Breast epithelium (tissue), 4 donors: ENCODE data around the gene CPA4. TPM values are rescaled to one million over a fixed set of nuclear protein-coding genes. Genes with fewer than 3 reads are reported as not detected.

Experiments used
- DNase-seq, 2 donors: peaks; one replicate each; pipeline ENCODE4 v3.0.0-alpha.2; 2019; ENCODE audit warnings: low spot score in 2 of 2
- H3K27ac ChIP-seq, 2 donors: fragments of 200-600 bp; sonication (generic) in 1 of 2; one replicate each; pipeline ENCODE4 v1.5.1; 2016 to 2019; ENCODE audit warnings: mild to moderate bottlenecking in 1 of 2
- H3K27me3 ChIP-seq, 2 donors: fragments of 200-600 bp; sonication (generic) in 1 of 2; one replicate each; pipeline versions ENCODE4 v1.5.1 to v1.6.0; 2017 to 2019; ENCODE audit warnings: control low read depth in 1 of 2, mild to moderate bottlenecking in 1 of 2
- H3K36me3 ChIP-seq: fragments of 200-600 bp; one replicate; pipeline ENCODE4 v1.5.1; 2019
- H3K4me1 ChIP-seq, 2 donors: fragments of 200-600 bp; sonication (generic); one replicate each; pipeline ENCODE4 v1.5.1; 2016 to 2019; ENCODE audit warnings: control low read depth in 1 of 2
- H3K4me3 ChIP-seq, 3 donors: fragments of 200-600 bp; sonication (generic); 1 replicate in 2 of 3; 2 replicates in 1 of 3; pipeline ENCODE4 v1.5.1; 2016 to 2019; ENCODE audit warnings: mild to moderate bottlenecking in 3 of 3, moderate library complexity in 2 of 3
- H3K9me3 ChIP-seq, 2 donors: fragments of 200-600 bp; sonication (generic) in 1 of 2; one replicate each; pipeline ENCODE4 v1.5.1; 2016 to 2019; ENCODE audit warnings: control low read depth in 1 of 2
- POLR2A ChIP-seq: fragments of 450-650 bp; IDR thresholded peaks from one replicate; pipeline ENCODE4 v1.6.1; 2016; ENCODE audit warnings: antibody characterized with exemption, mild to moderate bottlenecking, moderate library complexity
- POLR2AphosphoS5 ChIP-seq, 3 donors: sonication (generic); formaldehyde crosslinking; IDR thresholded peaks; one replicate each; pipeline ENCODE4 v1.6.1; 2017; ENCODE audit warnings: antibody characterized with exemption in 3 of 3
- intact Hi-C: fragments of 100-400 bp; cut with DNase I; formaldehyde crosslinking; loops from one replicate; pipeline ENCODE4 v1.15.1; 2023; ENCODE audit warnings: low total_unique reads
- total RNA-seq, 3 donors: library from RNA; depleted of rRNA; stranded (reverse); fragments of >200 nt; gene quantifications; one replicate each; pipeline ENCODE4 v1.1.0, GENCODE V29; 2016
- TF ChIP-seq, protein P1 (sequence below), 3 donors: fragments of 450-650 bp; IDR thresholded peaks; one replicate each; pipeline ENCODE4 v1.5.1; 2016 to 2017; ENCODE audit warnings: antibody characterized with exemption in 3 of 3, mild to moderate bottlenecking in 3 of 3, moderate library complexity in 3 of 3

Gene CPA4
- total RNA-seq, 3 donors from 2014 or later = 0.98 to 2.0 TPM; not detected in 1

DNA sequence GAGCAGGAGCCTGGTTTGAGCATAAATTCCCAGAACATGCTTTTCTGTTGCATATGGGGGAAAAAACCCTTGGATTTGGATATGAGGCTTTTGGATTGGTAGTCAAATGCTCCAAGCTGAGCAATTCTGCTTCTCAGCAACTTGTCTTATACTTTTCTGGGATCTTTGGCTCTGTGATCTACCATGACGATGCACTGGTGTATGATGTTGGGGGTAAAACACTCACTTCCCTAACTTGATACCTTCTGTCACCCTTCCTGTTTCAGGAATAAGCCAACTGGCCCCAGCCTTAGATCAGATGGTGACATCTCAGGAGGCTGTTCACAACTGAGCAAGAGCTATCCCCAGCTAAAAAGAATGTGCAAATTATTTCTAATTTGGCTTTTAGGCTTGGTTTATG, 13.1 kb upstream of the CPA4 start:
- H3K27me3 ChIP-seq = no peaks in the 10 kb centered on the region
- no peak for DNase-seq
- no peak for TF ChIP-seq POLR2AphosphoS5 (IDR thresholded peaks at IDR 0.05)
- TF ChIP-seq, protein P1, sequence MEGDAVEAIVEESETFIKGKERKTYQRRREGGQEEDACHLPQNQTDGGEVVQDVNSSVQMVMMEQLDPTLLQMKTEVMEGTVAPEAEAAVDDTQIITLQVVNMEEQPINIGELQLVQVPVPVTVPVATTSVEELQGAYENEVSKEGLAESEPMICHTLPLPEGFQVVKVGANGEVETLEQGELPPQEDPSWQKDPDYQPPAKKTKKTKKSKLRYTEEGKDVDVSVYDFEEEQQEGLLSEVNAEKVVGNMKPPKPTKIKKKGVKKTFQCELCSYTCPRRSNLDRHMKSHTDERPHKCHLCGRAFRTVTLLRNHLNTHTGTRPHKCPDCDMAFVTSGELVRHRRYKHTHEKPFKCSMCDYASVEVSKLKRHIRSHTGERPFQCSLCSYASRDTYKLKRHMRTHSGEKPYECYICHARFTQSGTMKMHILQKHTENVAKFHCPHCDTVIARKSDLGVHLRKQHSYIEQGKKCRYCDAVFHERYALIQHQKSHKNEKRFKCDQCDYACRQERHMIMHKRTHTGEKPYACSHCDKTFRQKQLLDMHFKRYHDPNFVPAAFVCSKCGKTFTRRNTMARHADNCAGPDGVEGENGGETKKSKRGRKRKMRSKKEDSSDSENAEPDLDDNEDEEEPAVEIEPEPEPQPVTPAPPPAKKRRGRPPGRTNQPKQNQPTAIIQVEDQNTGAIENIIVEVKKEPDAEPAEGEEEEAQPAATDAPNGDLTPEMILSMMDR (IDR thresholded peaks at IDR 0.05) = no peak
- no peaks in the 10 kb centered on the region for H3K9me3 ChIP-seq
- intact Hi-C loops = no loop called here
- H3K36me3 ChIP-seq = no peaks in the 10 kb centered on the region
- H3K4me3 ChIP-seq = no peak overlapping the region
- H3K27ac ChIP-seq = no peak overlapping the region
- no peaks in the 10 kb centered on the region for H3K4me1 ChIP-seq

DNA sequence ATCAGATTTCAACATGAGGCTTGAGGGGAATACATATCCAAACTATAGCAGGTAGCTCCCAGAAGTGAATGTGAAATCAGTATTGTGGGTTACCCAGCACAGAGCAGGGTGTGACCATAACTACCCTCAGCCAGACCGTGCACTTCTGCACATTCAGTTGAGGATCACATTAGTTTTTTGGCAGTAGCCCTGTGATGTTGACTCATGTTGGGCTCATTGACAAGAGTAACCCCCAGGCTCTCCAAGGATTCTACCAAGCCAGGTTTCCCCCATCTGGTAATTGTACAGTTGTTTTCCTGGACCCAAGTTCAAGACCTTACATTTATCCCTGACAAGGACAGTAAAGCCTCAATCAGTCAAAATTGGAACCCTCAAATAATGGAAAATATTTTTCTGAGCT, 11.7 kb upstream of the CPA4 start:
- no peaks in the 10 kb centered on the region for H3K27me3 ChIP-seq
- H3K4me1 ChIP-seq = no peaks in the 10 kb centered on the region
- intact Hi-C loops = no loop called here
- TF ChIP-seq, protein P1 (IDR thresholded peaks at IDR 0.05) = no peak
- no peak for TF ChIP-seq POLR2AphosphoS5 (IDR thresholded peaks at IDR 0.05)
- no peak for TF ChIP-seq POLR2A
- DNase-seq = no peak
- no peak overlapping the region for H3K27ac ChIP-seq
- no peaks in the 10 kb centered on the region for H3K36me3 ChIP-seq
- no peaks in the 10 kb centered on the region for H3K9me3 ChIP-seq
- no peak overlapping the region for H3K4me3 ChIP-seq

DNA sequence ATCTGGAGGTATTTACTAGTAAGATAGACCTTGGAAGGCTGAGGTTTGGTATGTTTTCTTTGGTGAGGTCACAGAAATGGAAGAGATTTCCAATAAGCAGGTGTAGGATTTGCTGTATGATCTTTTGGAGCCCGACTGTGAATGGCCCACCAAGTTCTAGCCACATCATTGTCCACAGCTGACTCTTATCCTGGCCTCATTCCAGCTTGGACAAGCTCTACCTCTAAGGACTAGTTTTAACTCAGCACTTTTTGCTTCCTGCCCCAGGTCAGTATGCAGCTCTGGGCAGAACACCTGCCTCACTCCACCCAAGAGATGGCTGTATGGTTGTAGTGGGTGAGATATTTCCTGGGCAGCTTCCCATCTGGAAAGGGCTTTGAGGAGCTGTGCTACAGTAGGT, 6.1 kb upstream of the CPA4 start:
- H3K27me3 ChIP-seq = no peaks in the 10 kb centered on the region
- H3K4me1 ChIP-seq = no peaks in the 10 kb centered on the region
- DNase-seq = no peak
- H3K9me3 ChIP-seq = no peaks in the 10 kb centered on the region
- no peak overlapping the region for H3K27ac ChIP-seq
- no peak overlapping the region for H3K4me3 ChIP-seq
- intact Hi-C loops = no loop called here
- no peaks in the 10 kb centered on the region for H3K36me3 ChIP-seq
- TF ChIP-seq POLR2AphosphoS5 (IDR thresholded peaks at IDR 0.05) = no peak
- no peak for TF ChIP-seq POLR2A
- TF ChIP-seq, protein P1 (IDR thresholded peaks at IDR 0.05) = no peak

DNA sequence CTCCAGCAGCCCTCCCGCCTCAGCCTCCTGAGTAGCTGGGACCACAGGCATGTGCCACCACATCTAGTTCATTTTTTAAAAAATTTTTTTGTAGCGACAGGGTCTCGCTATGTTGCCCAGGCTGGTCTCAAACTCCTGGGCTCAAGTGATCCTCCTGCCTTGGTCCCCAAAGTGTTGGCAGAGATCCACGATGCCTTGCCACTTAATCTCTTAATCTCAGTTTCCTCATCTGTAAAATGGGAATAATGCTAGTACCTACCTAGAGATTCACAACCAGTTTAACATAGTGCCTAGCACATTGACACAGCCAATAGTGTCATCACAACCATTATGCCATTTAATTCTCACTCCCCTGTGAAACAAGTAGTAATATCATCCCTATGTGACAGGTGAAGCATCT, 4.8 kb upstream of the CPA4 start:
- Histone ChIP-seq H3K27me3 (no peaks in the 10 kb centered on the region), H3K4me1 (no peaks in the 10 kb centered on the region), H3K4me3 (no peak overlapping the region), H3K36me3 (no peaks in the 10 kb centered on the region), H3K27ac (no peak overlapping the region), H3K9me3 (no peaks in the 10 kb centered on the region)
- TF ChIP-seq, protein P1 (IDR thresholded peaks at IDR 0.05) = no peak
- no peak for TF ChIP-seq POLR2AphosphoS5 (IDR thresholded peaks at IDR 0.05)
- TF ChIP-seq POLR2A = no peak
- intact Hi-C loops = no loop called here
- DNase-seq = no peak

DNA sequence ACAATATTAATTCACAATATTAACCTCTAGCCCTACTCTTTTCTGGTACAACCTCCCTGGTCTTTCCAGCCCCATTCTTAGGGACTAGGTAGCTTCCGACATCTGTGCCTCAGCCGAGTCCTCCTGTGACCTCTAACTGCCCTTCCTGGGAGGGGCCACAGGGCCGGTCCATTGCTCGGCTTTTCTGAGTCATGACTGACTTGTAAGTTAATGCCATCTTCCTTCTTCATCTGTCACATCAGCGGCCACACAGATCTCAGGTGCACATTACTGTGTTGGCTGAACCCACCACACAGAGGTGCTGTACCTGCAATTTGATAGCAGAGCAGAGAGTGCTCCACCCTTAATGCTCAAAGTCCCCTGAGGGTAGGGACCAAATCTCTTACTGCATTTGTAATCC, 4.1 kb upstream of the CPA4 start:
- TF ChIP-seq POLR2AphosphoS5 (IDR thresholded peaks at IDR 0.05) = no peak
- TF ChIP-seq, protein P1 (IDR thresholded peaks at IDR 0.05) = no peak
- TF ChIP-seq POLR2A = no peak
- intact Hi-C loops = no loop called here
- H3K4me3 ChIP-seq = no peak overlapping the region

More for the DNA sequence above, 4.1 kb upstream of the CPA4 start:
- Histone ChIP-seq H3K27me3 (no peaks in the 10 kb centered on the region), H3K4me1 (no peaks in the 10 kb centered on the region), H3K27ac (no peak overlapping the region), H3K9me3 (no peaks in the 10 kb centered on the region), H3K36me3 (no peaks in the 10 kb centered on the region)
- no peak for DNase-seq
